GM12875 (cell line): ENCODE data around the gene PRR5.

Experiments
- H3K4me3 ChIP-seq: one replicate; pipeline ENCODE4 v1.5.1; 2011; ENCODE audit warnings: low read depth, low read length, control low read depth
- CTCF ChIP-seq: IDR thresholded peaks from 2 replicates; pipeline ENCODE4 v1.5.1; 2011; ENCODE audit warnings: low read depth, mild to moderate bottlenecking, control low read depth, inconsistent platforms, low read length, moderate library complexity, borderline replicate concordance; ENCODE audit not compliant: insufficient read depth

Gene PRR5

GRCh38 chr22:44719586-44720368 is 17.8 kb downstream of the PRR5 start:
- H3K4me3 ChIP-seq = no peak overlapping the region
- TF ChIP-seq CTCF = no peak

- H3K4me3 ChIP-seq = no peak overlapping the region
- TF ChIP-seq CTCF = no peak
These were observed 19.2 kb downstream of the PRR5 start for GRCh38 chr22:44721213-44721612.

- TF ChIP-seq CTCF = no peak
- H3K4me3 ChIP-seq = no peak overlapping the region
These were observed 20.6 kb downstream of the PRR5 start for GRCh38 chr22:44722611-44723010.

GRCh38 chr22:44723801-44724200 is 21.8 kb downstream of the PRR5 start:
- no peak for TF ChIP-seq CTCF
- no peak overlapping the region for H3K4me3 ChIP-seq

GRCh38 chr22:44724416-44724815 is 22.4 kb downstream of the PRR5 start:
- H3K4me3 ChIP-seq = no peak overlapping the region
- TF ChIP-seq CTCF = no peak

- TF ChIP-seq CTCF = no peak
- no peak overlapping the region for H3K4me3 ChIP-seq
These were observed 22.9 kb downstream of the PRR5 start for GRCh38 chr22:44724859-44725258.

GRCh38 chr22:44726439-44726838 is 24.4 kb downstream of the PRR5 start:
- no peak for TF ChIP-seq CTCF
- no peak overlapping the region for H3K4me3 ChIP-seq
